CD4-positive, alpha-beta memory T cell (primary cell): ENCODE results near the gene SLC30A5. TPM values are rescaled to one million over a fixed set of nuclear protein-coding genes. Genes with fewer than 3 reads are reported as not detected.
"Not testable (repeated sequence)": the region's sequence is repeated elsewhere in the genome, so short reads cannot be mapped to it uniquely, and the experiment has no call there.

Experiments
- CTCF ChIA-PET: fragments of 350-600 bp; sonication (Branson Sonifier 250); formaldehyde crosslinking; loops from one replicate; lab custom pipeline; 2021; ENCODE audit warnings: inconsistent platforms; ENCODE audit not compliant: partially characterized antibody; lab: Charles Lee
- POLR2A ChIA-PET: fragments of 350-600 bp; sonication (Branson Sonifier 250); formaldehyde crosslinking; loops from one replicate; lab custom pipeline; 2021; ENCODE audit not compliant: partially characterized antibody; lab: Charles Lee
- DNase-seq, 5 donors: peaks; one replicate each; pipeline versions ENCODE4 v3.0.0 to v3.0.0-alpha.2; 2020 to 2022; ENCODE audit warnings: mixed read lengths in 1 of 5
- H3K27ac ChIP-seq: one replicate; pipeline ENCODE4 v1.7.0; 2013; ENCODE audit warnings: low read depth, low read length
- H3K27me3 ChIP-seq: 2 replicates; pipeline ENCODE4 v1.7.0; 2013; ENCODE audit warnings: mild to moderate bottlenecking, low read length, moderate library complexity; ENCODE audit not compliant: insufficient read depth
- H3K36me3 ChIP-seq: 2 replicates; pipeline ENCODE4 v1.7.0; 2013; ENCODE audit warnings: mild to moderate bottlenecking, low read length, moderate library complexity; ENCODE audit not compliant: insufficient read depth
- H3K4me1 ChIP-seq: 2 replicates; pipeline ENCODE4 v1.7.0; 2013; ENCODE audit warnings: mild to moderate bottlenecking, low read length, moderate library complexity; ENCODE audit not compliant: insufficient read depth
- H3K4me3 ChIP-seq, 2 donors: one replicate each; pipeline ENCODE4 v1.7.0; 2013; ENCODE audit warnings: low read length in 2 of 2, mild to moderate bottlenecking in 1 of 2
- H3K9me3 ChIP-seq, 2 donors: one replicate each; pipeline ENCODE4 v1.7.0; 2013; ENCODE audit warnings: low read length in 2 of 2, control low read depth in 1 of 2; ENCODE audit not compliant: control insufficient read depth in 1 of 2
- H3K27ac Mint-ChIP-seq, 7 donors: one replicate each; pipeline ENCODE4 v1.8.0; 2020 to 2021; ENCODE audit warnings: mixed read lengths in 7 of 7, mild to moderate bottlenecking in 6 of 7, inconsistent platforms in 3 of 7, moderate library complexity in 3 of 7
- H3K27me3 Mint-ChIP-seq, 2 donors: one replicate each; pipeline ENCODE4 v1.8.0; 2020 to 2021; ENCODE audit warnings: mixed read lengths in 2 of 2
- H3K36me3 Mint-ChIP-seq, 2 donors: one replicate each; pipeline ENCODE4 v1.8.0; 2020 to 2021; ENCODE audit warnings: mixed read lengths in 2 of 2, inconsistent platforms in 1 of 2, mild to moderate bottlenecking in 1 of 2
- H3K4me1 Mint-ChIP-seq, 4 donors: one replicate each; pipeline ENCODE4 v1.8.0; 2020 to 2021; ENCODE audit warnings: mixed read lengths in 4 of 4, mild to moderate bottlenecking in 1 of 4
- H3K4me3 Mint-ChIP-seq, 8 donors: one replicate each; pipeline ENCODE4 v1.8.0; 2020 to 2021; ENCODE audit warnings: mixed read lengths in 8 of 8, mild to moderate bottlenecking in 7 of 8, moderate library complexity in 6 of 8, inconsistent platforms in 3 of 8
- H3K9me3 Mint-ChIP-seq, 8 donors: one replicate each; pipeline ENCODE4 v1.8.0; 2020 to 2021; ENCODE audit warnings: mixed read lengths in 8 of 8, mild to moderate bottlenecking in 5 of 8, inconsistent platforms in 3 of 8, moderate library complexity in 1 of 8
- intact Hi-C: fragments of 100-400 bp; cut with micrococcal nuclease; formaldehyde crosslinking; loops from one replicate; pipeline ENCODE4 v1.15.1; 2023
- polyA plus RNA-seq, 2 donors: library from polyadenylated mRNA; unstranded; fragments of 300-500 nt; fragmentation: Illumina TruSeq; gene quantifications; one replicate each; pipeline ENCODE4 v1.2.3, GENCODE V29; 2021
- total RNA-seq, 2 experiments: library from RNA; stranded (reverse); gene quantifications; one replicate each; pipeline ENCODE4 v1.2.3, GENCODE V29; 2021

Gene SLC30A5
- total and polyA plus RNA-seq, 4 experiments from 2014 or later, result 32.7 to 50.2 (median 40.3) TPM

GRCh38 chr5:69140239-69140638 is 46.4 kb downstream of the SLC30A5 start:
- H3K4me3 ChIP-seq, H3K27ac Mint-ChIP-seq, H3K36me3 Mint-ChIP-seq, H3K4me1 Mint-ChIP-seq, H3K27ac ChIP-seq, H3K27me3 ChIP-seq, DNase-seq, H3K9me3 Mint-ChIP-seq, POLR2A ChIA-PET, H3K4me1 ChIP-seq, H3K27me3 Mint-ChIP-seq, CTCF ChIA-PET, H3K36me3 ChIP-seq, intact Hi-C loops, H3K9me3 ChIP-seq, H3K4me3 Mint-ChIP-seq: not testable (repeated sequence)

DNA sequence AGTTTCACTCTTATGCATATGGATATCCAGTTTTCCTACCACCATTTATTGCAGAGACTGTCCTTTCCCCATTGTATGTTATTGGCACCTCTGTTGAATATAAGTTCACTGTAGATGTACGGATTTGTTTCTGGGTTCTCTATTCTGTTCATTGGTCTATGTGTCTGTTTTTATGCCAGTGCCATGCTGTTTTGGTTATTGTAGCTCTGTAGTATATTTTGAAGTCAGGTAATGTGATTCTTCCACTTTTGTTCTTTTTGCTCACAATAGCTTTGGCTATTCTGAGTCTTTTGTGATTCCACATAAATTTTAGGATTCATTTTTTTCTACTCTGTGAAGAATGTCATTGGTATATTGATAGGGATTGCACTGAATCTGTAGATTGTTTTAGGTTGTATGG is 47.0 kb downstream of the SLC30A5 start:
- H3K4me1 Mint-ChIP-seq, result peaks cover 0 to 1% (median 0%) of the 10 kb centered on the region in 4 donors
- no peak for DNase-seq
- H3K4me3 ChIP-seq, result no peak overlapping the region
- H3K36me3 ChIP-seq, result no peaks in the 10 kb centered on the region
- intact Hi-C loops, result no loop called here
- peaks cover 0 to 7% of the 10 kb centered on the region in 2 donors for H3K36me3 Mint-ChIP-seq
- ChIA-PET POLR2A (no interaction called here), CTCF (no interaction called here)
- H3K4me1 ChIP-seq, result no peaks in the 10 kb centered on the region
- H3K27ac Mint-ChIP-seq, result no peak overlapping the region
- no peak overlapping the region for H3K4me3 Mint-ChIP-seq
- H3K27me3 Mint-ChIP-seq, result no peaks in the 10 kb centered on the region
- no peaks in the 10 kb centered on the region for H3K27me3 ChIP-seq
- no peak overlapping the region for H3K27ac ChIP-seq
- peaks cover 0 to 10% (median 6%) of the 10 kb centered on the region in 8 donors for H3K9me3 Mint-ChIP-seq
- H3K9me3 ChIP-seq, result no peaks in the 10 kb centered on the region

DNA sequence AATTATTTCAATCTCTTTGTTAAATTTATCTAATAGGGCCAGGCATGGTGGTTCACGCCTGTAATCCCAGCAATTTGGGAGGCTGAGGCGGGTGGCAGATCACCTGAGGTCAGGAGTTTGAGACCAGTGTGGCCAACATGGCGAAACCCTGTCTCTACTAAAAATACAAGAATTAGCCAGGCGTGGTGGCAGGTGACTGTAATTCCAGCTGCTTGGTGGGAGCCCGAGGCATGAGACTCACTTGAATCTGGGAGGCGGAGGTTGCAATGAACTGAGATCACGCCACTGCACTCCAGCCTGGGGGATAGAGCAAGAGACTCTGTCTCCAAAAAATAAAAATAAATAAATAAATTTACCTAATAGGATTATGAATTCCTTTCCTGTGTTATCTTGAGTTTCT is 54.8 kb downstream of the SLC30A5 start:
- H3K4me3 Mint-ChIP-seq, POLR2A ChIA-PET, H3K4me1 ChIP-seq, H3K27me3 Mint-ChIP-seq, H3K27ac ChIP-seq, H3K9me3 ChIP-seq, H3K9me3 Mint-ChIP-seq, H3K4me3 ChIP-seq, H3K36me3 Mint-ChIP-seq, H3K27me3 ChIP-seq, DNase-seq, H3K27ac Mint-ChIP-seq, intact Hi-C loops, H3K4me1 Mint-ChIP-seq, H3K36me3 ChIP-seq, CTCF ChIA-PET: not testable (repeated sequence)

DNA sequence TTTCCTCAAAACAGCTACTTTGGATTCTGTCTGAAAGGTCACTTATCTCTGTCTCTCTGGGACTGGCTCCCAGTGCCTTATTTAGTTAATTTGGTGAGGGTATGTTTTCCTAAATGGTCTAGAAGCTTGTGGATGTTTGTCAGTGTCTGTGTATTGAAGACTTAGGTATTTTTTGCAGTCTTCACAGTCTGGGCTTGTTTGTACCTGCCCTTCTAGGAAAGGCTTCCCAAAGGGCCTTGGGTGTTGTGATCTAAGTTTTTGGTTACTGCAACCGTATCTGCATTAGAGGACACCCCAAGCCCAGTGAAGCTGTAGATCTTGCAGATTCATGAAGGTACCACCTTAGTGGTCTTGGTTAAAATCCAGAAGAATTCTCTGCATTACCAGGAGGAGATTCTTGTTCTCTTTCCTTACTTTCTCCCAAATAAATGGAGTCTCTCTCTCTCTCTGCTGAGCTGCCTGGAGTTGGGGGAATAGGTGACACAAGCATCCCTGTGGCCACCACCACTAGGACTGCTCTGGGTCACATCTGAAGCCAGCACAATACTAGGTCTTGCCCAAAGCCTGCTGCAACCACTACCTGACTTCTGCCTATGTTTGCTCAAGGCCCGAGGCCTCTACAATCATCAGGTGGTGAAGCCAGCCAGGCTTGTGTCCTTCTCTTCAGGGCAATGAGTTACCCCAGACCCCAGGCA is 55.3 kb downstream of the SLC30A5 start:
- H3K36me3 ChIP-seq, result no peaks in the 10 kb centered on the region
- Mint-ChIP-seq H3K27me3 (no peaks in the 10 kb centered on the region), H3K36me3 (no peaks in the 10 kb centered on the region), H3K4me1 (no peaks in the 10 kb centered on the region), H3K9me3 (no peaks in the 10 kb centered on the region), H3K4me3 (no peak overlapping the region), H3K27ac (no peak overlapping the region)
- ChIA-PET POLR2A (no interaction called here), CTCF (no interaction called here)
- H3K9me3 ChIP-seq, result no peaks in the 10 kb centered on the region
- no peak overlapping the region for H3K27ac ChIP-seq
- DNase-seq, result no peak
- intact Hi-C loops, result no loop called here
- no peak overlapping the region for H3K4me3 ChIP-seq
- no peaks in the 10 kb centered on the region for H3K4me1 ChIP-seq
- no peaks in the 10 kb centered on the region for H3K27me3 ChIP-seq

DNA sequence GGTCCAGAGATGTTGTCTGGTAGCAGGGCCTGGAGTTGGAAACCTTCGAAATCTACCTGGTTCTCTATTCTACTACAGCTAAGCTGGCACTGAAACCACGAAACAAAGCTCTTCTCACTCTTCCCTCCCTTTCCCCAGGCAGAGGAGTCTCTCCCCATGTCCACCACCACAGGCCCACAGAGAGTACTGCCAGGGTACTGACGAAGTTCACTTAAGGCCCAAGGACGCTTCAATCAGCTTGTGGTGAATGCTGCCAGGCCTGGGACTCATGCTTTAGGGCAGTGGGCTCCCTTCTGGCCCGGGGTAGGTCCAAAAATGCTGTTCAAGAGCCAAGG is 55.8 kb downstream of the SLC30A5 start:
- ChIA-PET CTCF (no interaction called here), POLR2A (no interaction called here)
- H3K36me3 ChIP-seq, result no peaks in the 10 kb centered on the region
- Mint-ChIP-seq H3K4me3 (no peak overlapping the region), H3K27ac (no peak overlapping the region), H3K36me3 (no peaks in the 10 kb centered on the region), H3K27me3 (no peaks in the 10 kb centered on the region), H3K9me3 (no peaks in the 10 kb centered on the region), H3K4me1 (no peaks in the 10 kb centered on the region)
- H3K4me3 ChIP-seq, result no peak overlapping the region
- DNase-seq, result no peak
- intact Hi-C loops, result no loop called here
- no peaks in the 10 kb centered on the region for H3K27me3 ChIP-seq
- no peaks in the 10 kb centered on the region for H3K4me1 ChIP-seq
- H3K9me3 ChIP-seq, result no peaks in the 10 kb centered on the region
- no peak overlapping the region for H3K27ac ChIP-seq

- Mint-ChIP-seq H3K27me3 (no peaks in the 10 kb centered on the region), H3K9me3 (no peaks in the 10 kb centered on the region), H3K4me3 (no peak overlapping the region), H3K4me1 (no peaks in the 10 kb centered on the region), H3K27ac (no peak overlapping the region), H3K36me3 (no peaks in the 10 kb centered on the region)
- Histone ChIP-seq H3K4me3 (no peak overlapping the region), H3K36me3 (no peaks in the 10 kb centered on the region), H3K27me3 (no peaks in the 10 kb centered on the region), H3K4me1 (no peaks in the 10 kb centered on the region), H3K27ac (no peak overlapping the region), H3K9me3 (no peaks in the 10 kb centered on the region)
- CTCF ChIA-PET, result interaction anchor here (1.2 kb wide), 1 partner anchor 14 kb away, joined by 3 read pairs; the partner anchor contains the start of gene CCNB1
- intact Hi-C loops, result no loop called here
- no peak for DNase-seq
- POLR2A ChIA-PET, result no interaction called here
These were observed 58.9 kb downstream of the SLC30A5 start for GRCh38 chr5:69152731-69153130.

DNA sequence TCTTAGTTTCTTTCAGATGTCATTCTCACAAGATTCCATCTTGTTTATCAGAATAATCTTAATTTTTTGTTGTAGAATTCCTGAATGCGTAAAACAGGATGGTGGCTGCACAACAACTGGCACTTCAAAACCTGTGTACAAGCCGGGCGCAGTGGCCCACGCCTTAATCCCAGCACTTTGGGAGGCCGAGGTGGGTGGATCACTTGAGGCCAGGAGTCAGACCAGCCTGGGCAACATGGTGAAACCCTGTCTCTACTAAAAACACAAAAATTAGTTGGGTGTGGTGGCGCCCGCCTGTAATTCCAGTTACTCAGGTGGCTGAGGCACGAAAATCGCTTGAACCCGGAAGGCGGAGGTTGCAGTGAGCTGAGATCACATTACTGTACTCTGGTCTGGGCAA is 62.6 kb downstream of the SLC30A5 start:
- no peaks in the 10 kb centered on the region for H3K27me3 ChIP-seq
- H3K27ac ChIP-seq, result no peak overlapping the region
- intact Hi-C loops, result no loop called here
- Mint-ChIP-seq H3K36me3 (no peaks in the 10 kb centered on the region), H3K9me3 (no peaks in the 10 kb centered on the region), H3K27me3 (no peaks in the 10 kb centered on the region), H3K27ac (no peak overlapping the region), H3K4me1 (no peaks in the 10 kb centered on the region), H3K4me3 (no peak overlapping the region)
- no peaks in the 10 kb centered on the region for H3K4me1 ChIP-seq
- ChIA-PET CTCF (no interaction called here), POLR2A (no interaction called here)
- H3K36me3 ChIP-seq, result no peaks in the 10 kb centered on the region
- no peaks in the 10 kb centered on the region for H3K9me3 ChIP-seq
- no peak overlapping the region for H3K4me3 ChIP-seq
- DNase-seq, result no peak

- H3K27me3 ChIP-seq, result no peaks in the 10 kb centered on the region
- no peaks in the 10 kb centered on the region for H3K4me1 ChIP-seq
- Mint-ChIP-seq H3K4me3 (no peak overlapping the region), H3K36me3 (no peaks in the 10 kb centered on the region), H3K27me3 (no peaks in the 10 kb centered on the region), H3K4me1 (no peaks in the 10 kb centered on the region), H3K27ac (peak overlapping the region in 1 of 7 donors; percentile 47), H3K9me3 (no peaks in the 10 kb centered on the region)
- H3K36me3 ChIP-seq, result no peaks in the 10 kb centered on the region
- intact Hi-C loops, result no loop called here
- no peaks in the 10 kb centered on the region for H3K9me3 ChIP-seq
- H3K4me3 ChIP-seq, result no peak overlapping the region
- CTCF ChIA-PET, result no interaction called here
- POLR2A ChIA-PET, result no interaction called here
- H3K27ac ChIP-seq, result no peak overlapping the region
- DNase-seq, result no peak
These were observed 64.2 kb downstream of the SLC30A5 start for GRCh38 chr5:69158039-69158438.
